BLaER1 treated with 17β-estradiol and CSF1 and Interleukin-3, amounts not matched to agents 10 nM and 100 nM (cell line): ENCODE results near the gene SLC1A3.

Experiments
- H3K27ac ChIP-seq, 11 experiments: shearing (Covaris generic); formaldehyde crosslinking; 2 replicates each; pipeline ENCODE4 v1.8.1; 2022
- H3K27me3 ChIP-seq, 11 experiments: shearing (Covaris generic); formaldehyde crosslinking; 2 replicates each; pipeline ENCODE4 v1.8.1; 2022
- H3K36me3 ChIP-seq, 11 experiments: shearing (Covaris generic); formaldehyde crosslinking; 2 replicates each; pipeline ENCODE4 v1.8.1; 2022
- H3K4me1 ChIP-seq, 10 experiments: shearing (Covaris generic); formaldehyde crosslinking; 2 replicates each; pipeline ENCODE4 v1.8.1; 2022
- H3K4me2 ChIP-seq, 11 experiments: shearing (Covaris generic); formaldehyde crosslinking; 2 replicates each; pipeline ENCODE4 v1.8.1; 2022
- H3K4me3 ChIP-seq, 10 experiments: shearing (Covaris generic); formaldehyde crosslinking; 2 replicates each; pipeline ENCODE4 v1.8.1; 2022
- H3K9ac ChIP-seq, 11 experiments: shearing (Covaris generic); formaldehyde crosslinking; 2 replicates each; pipeline ENCODE4 v1.8.1; 2022
- H3K9me3 ChIP-seq, 11 experiments: shearing (Covaris generic); formaldehyde crosslinking; replicated peaks in 1 of 11; 2 replicates each; pipeline ENCODE4 v1.8.1; 2022
- H4K20me1 ChIP-seq, 11 experiments: shearing (Covaris generic); formaldehyde crosslinking; 2 replicates each; pipeline ENCODE4 v1.8.1; 2022
- Cebpa-rat ChIP-seq, 11 experiments: shearing (Covaris generic); IDR thresholded peaks; 2 replicates each; pipeline ENCODE4 v1.8.1; 2022

The SLC1A3 gene

GRCh38 chr5:36710039-36710438 is 103.6 kb downstream of the SLC1A3 start:
- Histone ChIP-seq H3K27ac (no peak overlapping the region), H3K4me2 (no peak overlapping the region), H3K9ac (no peak overlapping the region), H3K4me3 (no peak overlapping the region), H3K27me3 (no peaks in the 10 kb centered on the region), H3K4me1 (no peaks in the 10 kb centered on the region), H3K36me3 (no peaks in the 10 kb centered on the region), H4K20me1 (no peaks in the 10 kb centered on the region), H3K9me3 (peaks cover 14 to 29% (median 22%) of the 10 kb centered on the region in 11 experiments)
- TF ChIP-seq Cebpa-rat (IDR thresholded peaks at IDR 0.05), result no peak

GRCh38 chr5:36712706-36713105 is 106.3 kb downstream of the SLC1A3 start:
- Histone ChIP-seq H3K4me2 (no peak overlapping the region), H3K9me3 (peaks cover 3 to 16% (median 11%) of the 10 kb centered on the region in 11 experiments), H3K27me3 (no peaks in the 10 kb centered on the region), H3K4me3 (no peak overlapping the region), H3K27ac (no peak overlapping the region), H3K9ac (no peak overlapping the region), H3K4me1 (no peaks in the 10 kb centered on the region), H3K36me3 (no peaks in the 10 kb centered on the region), H4K20me1 (no peaks in the 10 kb centered on the region)
- TF ChIP-seq Cebpa-rat (IDR thresholded peaks at IDR 0.05), result no peak

- no peaks in the 10 kb centered on the region for H3K27me3 ChIP-seq
- H3K9me3 ChIP-seq, result peaks cover 0 to 8% (median 4%) of the 10 kb centered on the region in 11 experiments; a peak in 11 of 22 replicates
- H4K20me1 ChIP-seq, result no peaks in the 10 kb centered on the region
- no peaks in the 10 kb centered on the region for H3K36me3 ChIP-seq
- H3K9ac ChIP-seq, result no peak overlapping the region
- TF ChIP-seq Cebpa-rat (IDR thresholded peaks at IDR 0.05), result no peak
- H3K4me3 ChIP-seq, result no peak overlapping the region
- H3K4me1 ChIP-seq, result 0 out of 20 replicates have a peak, but pooled peaks cover 0 to 4% (median 0%) of the 10 kb centered on the region in 10 experiments
- no peak overlapping the region for H3K27ac ChIP-seq
- no peak overlapping the region for H3K4me2 ChIP-seq
Observed at GRCh38 chr5:36713541-36713940, 107.1 kb downstream of the SLC1A3 start.

GRCh38 chr5:36717131-36717695 is 110.8 kb downstream of the SLC1A3 start:
- Histone ChIP-seq H3K27me3 (no peaks in the 10 kb centered on the region), H3K9me3 (no peaks in the 10 kb centered on the region), H3K9ac (no peak overlapping the region), H4K20me1 (no peaks in the 10 kb centered on the region), H3K4me3 (no peak overlapping the region), H3K36me3 (no peaks in the 10 kb centered on the region), H3K4me1 (peaks cover 0 to 16% (median 2%) of the 10 kb centered on the region in 10 experiments; a peak in 6 of 20 replicates), H3K4me2 (no peak overlapping the region), H3K27ac (no peak overlapping the region)
- no peak for TF ChIP-seq Cebpa-rat (IDR thresholded peaks at IDR 0.05)

GRCh38 chr5:36719282-36719681 is 112.9 kb downstream of the SLC1A3 start:
- no peak overlapping the region for H3K4me2 ChIP-seq
- H3K27me3 ChIP-seq, result no peaks in the 10 kb centered on the region
- H3K27ac ChIP-seq, result no peak overlapping the region
- no peak for TF ChIP-seq Cebpa-rat (IDR thresholded peaks at IDR 0.05)
- H3K4me1 ChIP-seq, result peaks cover 16 to 35% (median 18%) of the 10 kb centered on the region in 10 experiments; a peak in 18 of 20 replicates
- no peak overlapping the region for H3K4me3 ChIP-seq
- no peak overlapping the region for H3K9ac ChIP-seq
- no peaks in the 10 kb centered on the region for H3K36me3 ChIP-seq
- no peaks in the 10 kb centered on the region for H4K20me1 ChIP-seq
- no peaks in the 10 kb centered on the region for H3K9me3 ChIP-seq

- no peak overlapping the region for H3K9ac ChIP-seq
- no peaks in the 10 kb centered on the region for H3K36me3 ChIP-seq
- TF ChIP-seq Cebpa-rat (IDR thresholded peaks at IDR 0.05), result no peak
- H3K9me3 ChIP-seq, result peaks cover 0 to 10% (median 0%) of the 10 kb centered on the region in 11 experiments; a peak in 3 of 22 replicates
- H3K4me3 ChIP-seq, result no peak overlapping the region
- H3K4me2 ChIP-seq, result peak overlapping the region in 2 of 11 experiments; percentile 5 to 31; a peak in 3 of 22 replicates
- H3K27ac ChIP-seq, result no peak overlapping the region
- H3K4me1 ChIP-seq, result peaks cover 19 to 49% (median 26%) of the 10 kb centered on the region in 10 experiments; a peak in 18 of 20 replicates
- no peaks in the 10 kb centered on the region for H3K27me3 ChIP-seq
- no peaks in the 10 kb centered on the region for H4K20me1 ChIP-seq
Observed at GRCh38 chr5:36720688-36721087, 114.3 kb downstream of the SLC1A3 start.

- Histone ChIP-seq H3K4me2 (peak overlapping the region in 2 of 11 experiments; percentile 21 to 31; a peak in 2 of 22 replicates), H3K9me3 (peaks cover 0 to 10% (median 0%) of the 10 kb centered on the region in 11 experiments; a peak in 3 of 22 replicates), H3K27ac (no peak overlapping the region), H3K27me3 (no peaks in the 10 kb centered on the region), H4K20me1 (no peaks in the 10 kb centered on the region), H3K4me1 (peaks cover 19 to 50% (median 26%) of the 10 kb centered on the region in 10 experiments; a peak in 18 of 20 replicates), H3K36me3 (no peaks in the 10 kb centered on the region), H3K9ac (no peak overlapping the region), H3K4me3 (no peak overlapping the region)
- no peak for TF ChIP-seq Cebpa-rat (IDR thresholded peaks at IDR 0.05)
Observed at GRCh38 chr5:36721664-36722235, 115.3 kb downstream of the SLC1A3 start.

- Histone ChIP-seq H3K27ac (no peak overlapping the region), H3K4me3 (no peak overlapping the region), H3K36me3 (no peaks in the 10 kb centered on the region), H3K9ac (no peak overlapping the region), H3K27me3 (no peaks in the 10 kb centered on the region), H3K4me2 (peak overlapping the region in 10 of 11 experiments; percentile 4 to 72 (median 33); a peak in 13 of 22 replicates), H4K20me1 (no peaks in the 10 kb centered on the region), H3K9me3 (peaks cover 0 to 10% (median 0%) of the 10 kb centered on the region in 11 experiments; a peak in 3 of 22 replicates), H3K4me1 (peaks cover 19 to 50% (median 26%) of the 10 kb centered on the region in 10 experiments; a peak in 18 of 20 replicates)
- no peak for TF ChIP-seq Cebpa-rat (IDR thresholded peaks at IDR 0.05)
Observed at GRCh38 chr5:36722900-36723299, 116.5 kb downstream of the SLC1A3 start.

GRCh38 chr5:36723912-36724311 is 117.5 kb downstream of the SLC1A3 start:
- Histone ChIP-seq H3K27ac (peak overlapping the region in 6 of 11 experiments; percentile 1 to 44 (median 21); a peak in 6 of 22 replicates), H3K9ac (no peak overlapping the region), H3K4me3 (no peak overlapping the region), H3K27me3 (no peaks in the 10 kb centered on the region), H3K9me3 (peaks cover 0 to 10% (median 0%) of the 10 kb centered on the region in 11 experiments; a peak in 3 of 22 replicates), H3K36me3 (no peaks in the 10 kb centered on the region), H3K4me1 (peaks cover 19 to 50% (median 26%) of the 10 kb centered on the region in 10 experiments; a peak in 18 of 20 replicates), H3K4me2 (peak overlapping the region; percentile 23 to 72 (median 40); a peak in 15 of 22 replicates), H4K20me1 (no peaks in the 10 kb centered on the region)
- no peak for TF ChIP-seq Cebpa-rat (IDR thresholded peaks at IDR 0.05)
